GM12878 (cell line): ENCODE data around the gene PCK1.

Experiments
- FOXK2 ChIP-seq: fragments of 450-650 bp; IDR thresholded peaks from 2 replicates; pipeline ENCODE4 v1.6.1; 2017; ENCODE audit warnings: mild to moderate bottlenecking, moderate library complexity
- HCFC1 ChIP-seq: fragments of 150-350 bp; IDR thresholded peaks from 2 replicates; pipeline ENCODE4 v1.6.1; 2014; ENCODE audit warnings: low read length
- HDAC2 ChIP-seq: fragments of 200-600 bp; sonication (generic); IDR thresholded peaks from 2 replicates; pipeline ENCODE4 v1.6.1; 2017
- POLR2A ChIP-seq: IDR thresholded peaks from 2 replicates; pipeline ENCODE4 v1.6.1; 2011; ENCODE audit warnings: low read depth, mild to moderate bottlenecking, low read length
- POLR2AphosphoS5 ChIP-seq: IDR thresholded peaks from 2 replicates; pipeline ENCODE4 v1.6.1; 2011; ENCODE audit warnings: mild to moderate bottlenecking, low read length, inconsistent platforms
- RBBP5 ChIP-seq: fragments of 200-600 bp; sonication (generic); conservative IDR thresholded peaks from 2 replicates; pipeline ENCODE4 v1.6.1; 2016
- TAF1 ChIP-seq: IDR thresholded peaks from 2 replicates; pipeline ENCODE4 v1.6.1; 2011; ENCODE audit warnings: mild to moderate bottlenecking, low read depth, low read length, borderline replicate concordance
- TF ChIP-seq, protein P1 (sequence below): fragments of 450-650 bp; formaldehyde crosslinking; IDR thresholded peaks from 2 replicates; pipeline ENCODE4 v1.5.0; 2022; ENCODE audit warnings: mild to moderate bottlenecking, missing genetic modification characterization
- TF ChIP-seq, protein P2 (sequence below), 3 experiments: IDR thresholded peaks in 2 of 3; conservative IDR thresholded peaks in 1 of 3; 2 replicates each; pipeline ENCODE4 v1.5.1; 2011; ENCODE audit warnings: low read depth in 3 of 3, low read length in 3 of 3, mild to moderate bottlenecking in 3 of 3, control low read depth in 2 of 3, moderate library complexity in 2 of 3, inconsistent platforms in 1 of 3, mixed read lengths in 1 of 3; ENCODE audit not compliant: control insufficient read depth in 2 of 3, insufficient read depth in 1 of 3; ENCODE audit errors: extremely low read depth in 1 of 3

DNA sequence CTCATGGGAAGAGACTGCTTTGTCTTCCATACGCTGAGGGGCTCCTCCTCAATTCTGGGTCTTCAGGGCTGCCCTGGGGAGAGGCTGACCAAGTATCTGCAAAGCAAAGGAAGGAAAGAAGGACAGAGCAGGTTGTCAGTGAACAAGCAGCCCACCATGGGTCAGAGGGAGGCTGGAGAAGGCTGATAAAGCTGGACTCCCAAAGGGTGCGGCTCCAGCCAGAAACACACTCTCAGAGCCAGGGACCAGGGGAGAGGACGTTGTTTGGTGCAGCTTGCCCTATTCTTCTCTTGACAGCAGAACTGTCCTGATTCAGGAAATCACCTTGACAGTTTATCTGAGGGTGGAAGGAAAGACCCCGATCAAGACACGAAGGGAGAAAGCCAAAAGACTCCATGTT lies 25.6 kb upstream of the PCK1 start:
- TF ChIP-seq TAF1 (no peak), HCFC1 (no peak), HDAC2 (no peak), POLR2A (no peak), FOXK2 (no peak), POLR2AphosphoS5 (no peak), RBBP5 (no peak)
- TF ChIP-seq, protein P1, sequence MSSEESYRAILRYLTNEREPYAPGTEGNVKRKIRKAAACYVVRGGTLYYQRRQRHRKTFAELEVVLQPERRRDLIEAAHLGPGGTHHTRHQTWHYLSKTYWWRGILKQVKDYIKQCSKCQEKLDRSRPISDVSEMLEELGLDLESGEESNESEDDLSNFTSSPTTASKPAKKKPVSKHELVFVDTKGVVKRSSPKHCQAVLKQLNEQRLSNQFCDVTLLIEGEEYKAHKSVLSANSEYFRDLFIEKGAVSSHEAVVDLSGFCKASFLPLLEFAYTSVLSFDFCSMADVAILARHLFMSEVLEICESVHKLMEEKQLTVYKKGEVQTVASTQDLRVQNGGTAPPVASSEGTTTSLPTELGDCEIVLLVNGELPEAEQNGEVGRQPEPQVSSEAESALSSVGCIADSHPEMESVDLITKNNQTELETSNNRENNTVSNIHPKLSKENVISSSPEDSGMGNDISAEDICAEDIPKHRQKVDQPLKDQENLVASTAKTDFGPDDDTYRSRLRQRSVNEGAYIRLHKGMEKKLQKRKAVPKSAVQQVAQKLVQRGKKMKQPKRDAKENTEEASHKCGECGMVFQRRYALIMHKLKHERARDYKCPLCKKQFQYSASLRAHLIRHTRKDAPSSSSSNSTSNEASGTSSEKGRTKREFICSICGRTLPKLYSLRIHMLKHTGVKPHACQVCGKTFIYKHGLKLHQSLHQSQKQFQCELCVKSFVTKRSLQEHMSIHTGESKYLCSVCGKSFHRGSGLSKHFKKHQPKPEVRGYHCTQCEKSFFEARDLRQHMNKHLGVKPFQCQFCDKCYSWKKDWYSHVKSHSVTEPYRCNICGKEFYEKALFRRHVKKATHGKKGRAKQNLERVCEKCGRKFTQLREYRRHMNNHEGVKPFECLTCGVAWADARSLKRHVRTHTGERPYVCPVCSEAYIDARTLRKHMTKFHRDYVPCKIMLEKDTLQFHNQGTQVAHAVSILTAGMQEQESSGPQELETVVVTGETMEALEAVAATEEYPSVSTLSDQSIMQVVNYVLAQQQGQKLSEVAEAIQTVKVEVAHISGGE = no peak
- TF ChIP-seq, protein P2, sequence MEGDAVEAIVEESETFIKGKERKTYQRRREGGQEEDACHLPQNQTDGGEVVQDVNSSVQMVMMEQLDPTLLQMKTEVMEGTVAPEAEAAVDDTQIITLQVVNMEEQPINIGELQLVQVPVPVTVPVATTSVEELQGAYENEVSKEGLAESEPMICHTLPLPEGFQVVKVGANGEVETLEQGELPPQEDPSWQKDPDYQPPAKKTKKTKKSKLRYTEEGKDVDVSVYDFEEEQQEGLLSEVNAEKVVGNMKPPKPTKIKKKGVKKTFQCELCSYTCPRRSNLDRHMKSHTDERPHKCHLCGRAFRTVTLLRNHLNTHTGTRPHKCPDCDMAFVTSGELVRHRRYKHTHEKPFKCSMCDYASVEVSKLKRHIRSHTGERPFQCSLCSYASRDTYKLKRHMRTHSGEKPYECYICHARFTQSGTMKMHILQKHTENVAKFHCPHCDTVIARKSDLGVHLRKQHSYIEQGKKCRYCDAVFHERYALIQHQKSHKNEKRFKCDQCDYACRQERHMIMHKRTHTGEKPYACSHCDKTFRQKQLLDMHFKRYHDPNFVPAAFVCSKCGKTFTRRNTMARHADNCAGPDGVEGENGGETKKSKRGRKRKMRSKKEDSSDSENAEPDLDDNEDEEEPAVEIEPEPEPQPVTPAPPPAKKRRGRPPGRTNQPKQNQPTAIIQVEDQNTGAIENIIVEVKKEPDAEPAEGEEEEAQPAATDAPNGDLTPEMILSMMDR (IDR thresholded peaks at IDR 0.05 in 2 of 3, conservative IDR thresholded peaks at IDR 0.05 in 1 of 3; ENCODE audit: control insufficient read depth in 2 of 3, extremely low read depth in 1 of 3, insufficient read depth in 1 of 3, low read depth in 3 of 3, low read length in 3 of 3) = no peak
